B cell (primary cell): Measurements from ENCODE around the gene PPP2R2D. TPM values are rescaled to one million over a fixed set of nuclear protein-coding genes. Genes with fewer than 3 reads are reported as not detected.

Experiments used
- ATAC-seq: fragments of 200-7000 bp; cut with Tn5 transposase; one replicate; pipeline ENCODE4 v1.10.0; 2021; ENCODE audit warnings: low read depth, mild to moderate bottlenecking, moderate number of reproducible peaks, moderate library complexity
- CTCF ChIA-PET: fragments of 350-600 bp; sonication (Branson Sonifier 250); formaldehyde crosslinking; loops from one replicate; lab custom pipeline; 2021; ENCODE audit warnings: antibody characterized with exemption, inconsistent platforms; lab: Charles Lee
- POLR2A ChIA-PET: fragments of 350-600 bp; sonication (Branson Sonifier 250); formaldehyde crosslinking; loops from one replicate; lab custom pipeline; 2021; ENCODE audit warnings: antibody characterized with exemption; lab: Charles Lee
- DNase-seq: peaks from one replicate; pipeline ENCODE4 v3.0.0; 2013
- H2AFZ ChIP-seq: 2 replicates; pipeline ENCODE4 v1.6.1; 2012; ENCODE audit warnings: mild to moderate bottlenecking, low read depth, low read length; ENCODE audit not compliant: insufficient read depth, poor library complexity, severe bottlenecking
- H3K27ac ChIP-seq, 2 donors: 1 replicate in 1 of 2; 2 replicates in 1 of 2; pipeline ENCODE4 v1.5.1; 2012 to 2013; ENCODE audit warnings: low read length in 2 of 2, mild to moderate bottlenecking in 2 of 2, moderate library complexity in 1 of 2
- H3K27me3 ChIP-seq, 4 experiments: fragments of 200-600 bp in 1 of 4; sonication (generic) in 1 of 4; replicated peaks in 1 of 4; 1 replicate in 2 of 4; 2 replicates in 2 of 4; pipeline versions ENCODE4 v1.6.1 to v1.7.0; 2013 to 2016; ENCODE audit warnings: low read length in 3 of 4, mild to moderate bottlenecking in 2 of 4, mixed read lengths in 1 of 4, moderate library complexity in 1 of 4; ENCODE audit not compliant: insufficient read depth in 4 of 4, control insufficient read depth in 3 of 4; ENCODE audit errors: control extremely low read depth in 1 of 4
- H3K36me3 ChIP-seq, 2 experiments: replicated peaks in 1 of 2; 1 replicate in 1 of 2; 2 replicates in 1 of 2; pipeline versions ENCODE4 v1.6.1 to v1.7.1; 2013; ENCODE audit warnings: low read length in 1 of 2; ENCODE audit not compliant: insufficient read depth in 2 of 2, control insufficient read depth in 1 of 2; ENCODE audit errors: control extremely low read depth in 1 of 2, extremely low read depth in 1 of 2
- H3K4me1 ChIP-seq, 2 donors: fragments of 200-600 bp in 1 of 2; sonication (generic) in 1 of 2; 1 replicate in 1 of 2; 2 replicates in 1 of 2; pipeline versions ENCODE4 v1.5.1 to v1.6.1; 2013 to 2017; ENCODE audit warnings: low read length in 2 of 2; ENCODE audit not compliant: control insufficient read depth in 2 of 2, insufficient read depth in 2 of 2
- H3K4me2 ChIP-seq: replicated peaks from 2 replicates; pipeline ENCODE3; 2012; ENCODE audit warnings: mild to moderate bottlenecking, low read depth, low read length; ENCODE audit not compliant: poor library complexity, severe bottlenecking
- H3K4me3 ChIP-seq, 5 experiments: fragments of 200-600 bp in 1 of 5; sonication (generic) in 1 of 5; 1 replicate in 3 of 5; 2 replicates in 2 of 5; pipeline versions ENCODE4 v1.5.1 to v1.7.0; 2011 to 2016; ENCODE audit warnings: low read length in 4 of 5, mild to moderate bottlenecking in 4 of 5, low read depth in 2 of 5, control low read depth in 1 of 5, moderate library complexity in 1 of 5; ENCODE audit not compliant: insufficient read depth in 1 of 5; ENCODE audit errors: control extremely low read depth in 1 of 5, extremely low read depth in 1 of 5
- H3K79me2 ChIP-seq: fragments of 200-600 bp; sonication (generic); one replicate; pipeline ENCODE4 v1.6.0; 2016; ENCODE audit warnings: low read length; ENCODE audit not compliant: control insufficient read depth, insufficient read depth
- H3K9ac ChIP-seq: fragments of 200-600 bp; sonication (generic); 2 replicates; pipeline ENCODE4 v1.6.1; 2017; ENCODE audit warnings: mild to moderate bottlenecking, low read length, moderate library complexity
- H3K9me3 ChIP-seq, 3 donors: one replicate each; pipeline versions ENCODE4 v1.6.1 to v1.7.1; 2013; ENCODE audit warnings: low read length in 2 of 3; ENCODE audit not compliant: control insufficient read depth in 2 of 3, insufficient read depth in 1 of 3; ENCODE audit errors: control extremely low read depth in 1 of 3
- H4K20me1 ChIP-seq: 2 replicates; pipeline ENCODE4 v1.6.0; 2012; ENCODE audit warnings: mild to moderate bottlenecking, low read length; ENCODE audit not compliant: insufficient read depth, control insufficient read depth, poor library complexity, severe bottlenecking
- H3K27ac Mint-ChIP-seq: one replicate; pipeline ENCODE4 v1.8.0; 2021; ENCODE audit warnings: mixed read lengths
- H3K27me3 Mint-ChIP-seq: one replicate; pipeline ENCODE4 v1.8.0; 2021; ENCODE audit warnings: mixed read lengths
- H3K4me1 Mint-ChIP-seq: one replicate; pipeline ENCODE4 v1.8.0; 2021; ENCODE audit warnings: mixed read lengths
- H3K4me3 Mint-ChIP-seq: one replicate; pipeline ENCODE4 v1.8.0; 2021; ENCODE audit warnings: mixed read lengths
- H3K9me3 Mint-ChIP-seq: one replicate; pipeline ENCODE4 v1.8.0; 2022; ENCODE audit warnings: mixed read lengths; ENCODE audit not compliant: insufficient read depth
- EZH2 ChIP-seq: IDR thresholded peaks from 2 replicates; pipeline ENCODE4 v1.6.1; 2012; ENCODE audit warnings: borderline replicate concordance, low read depth, mild to moderate bottlenecking, moderate library complexity, low read length; ENCODE audit not compliant: insufficient read depth, poor library complexity, severe bottlenecking
- WGBS: methylation state at CpG from one replicate; pipeline ENCODE4 v1.1.5; 2013; ENCODE audit warnings: missing lambda C conversion rate; ENCODE audit not compliant: insufficient coverage; 5-methylcytosine and 5-hydroxymethylcytosine counted together
- intact Hi-C: fragments of 100-400 bp; cut with micrococcal nuclease; formaldehyde crosslinking; loops from one replicate; pipeline ENCODE4 v1.10.0; 2022
- polyA plus RNA-seq: library from polyadenylated mRNA; depleted of rRNA; stranded (reverse); fragments of >200 nt; gene quantifications from 2 replicates; pipeline ENCODE4 v1.2.3, GENCODE V29; 2012
- total RNA-seq, 2 donors: library from RNA; stranded (reverse); fragments of 120-200 nt in 1 of 2; gene quantifications; 1 replicate in 1 of 2; 2 replicates in 1 of 2; pipeline versions ENCODE4 v1.2.3 to v1.2.4, GENCODE V29; 2013 to 2022
- TF ChIP-seq, protein P1 (sequence below): fragments of 200-600 bp; IDR thresholded peaks from one replicate; pipeline ENCODE4 v1.8.0; 2022; ENCODE audit warnings: antibody characterized with exemption, mild to moderate bottlenecking

PPP2R2D gene
- total and polyA plus RNA-seq, 2 donors (not counting 1 experiment from before 2014, with no cell fraction given): 25.8 to 45.6 TPM

DNA sequence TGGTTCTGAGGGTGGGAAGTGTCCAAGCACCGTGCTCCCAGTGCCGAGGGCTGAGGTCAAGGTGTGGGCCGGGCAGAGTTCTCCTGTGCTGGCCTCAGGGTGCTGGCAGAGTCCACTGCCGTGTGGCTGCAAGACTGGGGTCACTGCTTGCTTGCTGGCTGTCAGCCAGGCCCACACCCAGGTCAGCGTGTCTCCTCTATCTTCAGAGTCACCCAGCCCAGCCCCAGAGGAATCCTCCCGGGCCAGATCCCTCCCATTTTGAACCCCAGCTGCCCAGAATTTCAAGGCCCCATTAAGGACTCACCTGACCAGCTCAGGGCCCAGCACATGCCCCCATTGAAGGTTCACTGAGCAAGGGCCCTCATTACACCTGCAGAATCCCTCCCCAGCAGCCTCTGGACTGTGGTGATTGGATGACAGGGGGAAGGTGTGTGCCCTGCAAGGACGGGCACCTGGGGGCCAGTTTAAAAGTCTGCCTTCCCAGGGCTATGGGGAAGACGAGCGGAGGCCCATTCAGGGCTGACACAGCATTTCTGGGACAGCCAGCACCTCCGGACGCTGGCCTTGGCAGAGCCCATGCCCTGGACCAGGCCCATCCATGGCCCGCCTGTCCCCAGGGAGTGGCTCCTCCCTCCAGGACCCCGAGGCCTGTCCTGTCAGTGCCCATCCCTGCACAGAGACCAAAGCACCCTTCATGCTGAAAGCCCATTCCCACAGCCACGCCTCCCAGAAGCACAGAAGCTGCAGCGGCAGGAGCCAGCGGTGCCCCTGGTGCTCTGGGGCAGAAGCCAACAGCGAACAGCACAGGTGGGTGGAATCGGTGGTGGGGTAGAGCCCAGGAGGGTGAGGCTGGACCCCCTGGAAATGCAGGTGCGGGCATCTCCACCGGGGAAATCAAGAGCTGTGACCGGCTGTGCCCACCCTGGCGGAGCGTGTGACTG, 45.1 kb upstream of the PPP2R2D start:
- H3K27ac ChIP-seq: no peak overlapping the region
- H3K36me3 ChIP-seq: no peaks in the 10 kb centered on the region
- no peak overlapping the region for H3K27ac Mint-ChIP-seq
- ChIA-PET CTCF (no interaction called here), POLR2A (no interaction called here)
- H3K4me1 Mint-ChIP-seq: no peaks in the 10 kb centered on the region
- H3K9me3 Mint-ChIP-seq: no peaks in the 10 kb centered on the region
- no peak overlapping the region for H3K4me2 ChIP-seq
- ATAC-seq: no peak
- H2AFZ ChIP-seq: no peak overlapping the region
- H3K4me3 ChIP-seq: no peak overlapping the region
- H3K79me2 ChIP-seq: no peaks in the 10 kb centered on the region
- no peak for DNase-seq
- no peaks in the 10 kb centered on the region for H3K4me1 ChIP-seq
- peaks cover 0 to 4% (median 0%) of the 10 kb centered on the region in 4 experiments for H3K27me3 ChIP-seq
- H3K9me3 ChIP-seq: peaks cover 0 to 8% (median 0%) of the 10 kb centered on the region in 3 donors
- intact Hi-C loops: no loop called here
- H3K4me3 Mint-ChIP-seq: no peak overlapping the region
- WGBS: 91% methylated on average over 22 of the region's 23 CpGs
- H3K9ac ChIP-seq: no peak overlapping the region
- H4K20me1 ChIP-seq: no peaks in the 10 kb centered on the region
- TF ChIP-seq, protein P1, sequence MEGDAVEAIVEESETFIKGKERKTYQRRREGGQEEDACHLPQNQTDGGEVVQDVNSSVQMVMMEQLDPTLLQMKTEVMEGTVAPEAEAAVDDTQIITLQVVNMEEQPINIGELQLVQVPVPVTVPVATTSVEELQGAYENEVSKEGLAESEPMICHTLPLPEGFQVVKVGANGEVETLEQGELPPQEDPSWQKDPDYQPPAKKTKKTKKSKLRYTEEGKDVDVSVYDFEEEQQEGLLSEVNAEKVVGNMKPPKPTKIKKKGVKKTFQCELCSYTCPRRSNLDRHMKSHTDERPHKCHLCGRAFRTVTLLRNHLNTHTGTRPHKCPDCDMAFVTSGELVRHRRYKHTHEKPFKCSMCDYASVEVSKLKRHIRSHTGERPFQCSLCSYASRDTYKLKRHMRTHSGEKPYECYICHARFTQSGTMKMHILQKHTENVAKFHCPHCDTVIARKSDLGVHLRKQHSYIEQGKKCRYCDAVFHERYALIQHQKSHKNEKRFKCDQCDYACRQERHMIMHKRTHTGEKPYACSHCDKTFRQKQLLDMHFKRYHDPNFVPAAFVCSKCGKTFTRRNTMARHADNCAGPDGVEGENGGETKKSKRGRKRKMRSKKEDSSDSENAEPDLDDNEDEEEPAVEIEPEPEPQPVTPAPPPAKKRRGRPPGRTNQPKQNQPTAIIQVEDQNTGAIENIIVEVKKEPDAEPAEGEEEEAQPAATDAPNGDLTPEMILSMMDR: no peak
- TF ChIP-seq EZH2: no peak
- peaks cover 4% of the 10 kb centered on the region for H3K27me3 Mint-ChIP-seq
